GM21381 (cell line): ENCODE measurements around the gene ANKRD13B.

Source experiments
- ATAC-seq: cut with Tn5 transposase; IDR thresholded peaks from one replicate; pipeline ENCODE4 v1.9.1; 2021; ENCODE audit warnings: mild to moderate bottlenecking, moderate library complexity; ENCODE audit not compliant: unreplicated experiment

The ANKRD13B gene

GRCh38 chr17:29616300-29617048 is 23.5 kb downstream of the ANKRD13B start:
- no peak for ATAC-seq

- no peak for ATAC-seq
Observed at GRCh38 chr17:29617125-29617480, 24.2 kb downstream of the ANKRD13B start.

DNA sequence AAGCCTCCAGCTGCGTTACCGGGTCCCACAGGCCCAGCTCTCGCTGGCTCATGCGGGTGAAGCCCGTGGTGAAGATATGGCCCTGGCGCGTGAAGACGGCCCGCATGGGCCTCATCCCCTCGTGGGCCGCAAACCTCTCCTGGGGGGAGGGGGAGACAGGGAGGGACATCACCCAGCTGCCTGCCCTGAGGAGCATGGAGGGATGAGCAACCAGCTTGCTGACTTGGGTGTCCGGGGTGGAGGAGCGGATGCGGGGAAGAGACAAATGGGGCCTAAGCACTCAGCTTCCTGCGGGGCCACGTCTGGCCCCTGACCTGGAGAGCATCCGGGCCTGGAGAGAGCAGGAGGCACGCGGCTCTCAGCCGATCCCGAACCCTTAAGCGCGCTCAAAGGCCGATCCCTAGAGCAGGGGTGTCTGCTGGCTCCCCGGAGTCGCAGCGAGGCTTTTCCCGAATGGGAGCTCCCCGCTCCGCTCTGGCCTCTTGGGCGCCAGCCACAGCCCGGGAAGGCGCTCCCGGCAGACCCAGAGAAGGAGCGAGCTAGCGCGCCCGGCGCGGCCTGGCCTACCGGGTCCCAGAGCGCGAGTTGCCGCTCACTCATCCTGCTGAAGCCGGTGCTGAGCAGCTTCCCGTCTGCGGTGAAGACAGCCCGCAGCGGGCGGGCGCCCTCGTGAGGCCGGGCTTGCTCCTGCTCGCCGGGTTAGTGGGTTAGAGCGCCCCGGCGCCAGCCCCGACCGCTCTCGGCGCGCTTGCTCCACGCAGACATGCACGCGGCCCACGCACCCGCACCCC is 24.7 kb downstream of the ANKRD13B start:
- no peak for ATAC-seq

DNA sequence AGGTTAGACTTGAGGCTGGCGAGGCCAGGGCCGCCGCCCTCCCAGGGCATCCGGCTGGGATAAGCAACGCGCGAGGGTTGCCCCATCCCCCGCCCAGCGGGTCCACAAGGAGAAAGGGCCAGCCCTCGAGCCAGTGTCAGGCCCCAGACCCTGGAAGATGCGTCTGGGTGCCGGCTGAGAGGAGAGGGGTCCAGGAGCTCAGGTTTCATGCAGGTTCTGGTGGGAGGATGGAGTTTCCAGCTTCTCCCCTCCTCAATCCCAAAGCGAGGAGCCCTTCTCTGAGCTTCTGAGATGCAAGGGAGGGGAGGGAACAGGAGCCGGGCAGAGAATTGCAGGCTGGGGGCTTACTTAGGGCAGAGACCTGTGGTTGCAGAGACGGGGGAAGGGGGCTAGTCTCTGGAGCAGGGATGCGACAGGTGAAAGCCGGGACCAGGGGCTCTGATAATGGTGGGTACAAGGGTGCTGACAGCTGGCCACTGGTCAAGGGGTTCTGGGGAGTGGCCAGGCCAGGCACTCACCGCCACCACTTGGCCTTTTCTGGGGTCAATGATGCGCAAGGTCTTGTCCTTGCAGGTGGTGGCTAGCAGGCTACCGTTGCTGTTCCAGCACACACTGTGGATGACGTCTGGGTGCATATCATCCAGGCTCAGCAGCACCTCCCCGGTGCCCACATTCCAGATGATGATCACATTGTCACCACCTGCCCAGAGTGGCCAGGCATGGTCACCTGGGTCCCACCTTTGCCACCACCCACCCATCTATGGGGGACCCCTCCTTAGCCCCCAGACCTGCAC is 25.5 kb downstream of the ANKRD13B start:
- no peak for ATAC-seq

DNA sequence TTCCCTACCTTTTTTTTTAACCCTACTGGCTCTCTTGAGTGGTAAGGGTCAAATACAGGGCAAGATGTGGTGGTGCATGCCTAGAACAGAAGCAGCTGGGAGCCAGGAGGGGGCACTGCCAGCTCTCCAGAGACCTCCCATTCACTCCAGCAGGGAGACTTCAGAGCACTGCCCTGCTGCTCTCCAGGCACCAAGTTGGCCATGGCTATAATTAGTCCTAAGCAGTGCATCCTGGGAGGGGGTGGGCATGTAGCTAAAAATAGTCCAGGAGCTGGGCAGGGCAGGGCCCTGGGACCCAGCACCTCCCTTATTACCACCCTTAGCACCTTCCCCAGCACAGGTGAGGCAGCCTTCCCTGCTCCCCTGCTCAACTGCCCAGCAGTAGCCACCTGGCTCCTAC is 26.3 kb downstream of the ANKRD13B start:
- no peak for ATAC-seq

DNA sequence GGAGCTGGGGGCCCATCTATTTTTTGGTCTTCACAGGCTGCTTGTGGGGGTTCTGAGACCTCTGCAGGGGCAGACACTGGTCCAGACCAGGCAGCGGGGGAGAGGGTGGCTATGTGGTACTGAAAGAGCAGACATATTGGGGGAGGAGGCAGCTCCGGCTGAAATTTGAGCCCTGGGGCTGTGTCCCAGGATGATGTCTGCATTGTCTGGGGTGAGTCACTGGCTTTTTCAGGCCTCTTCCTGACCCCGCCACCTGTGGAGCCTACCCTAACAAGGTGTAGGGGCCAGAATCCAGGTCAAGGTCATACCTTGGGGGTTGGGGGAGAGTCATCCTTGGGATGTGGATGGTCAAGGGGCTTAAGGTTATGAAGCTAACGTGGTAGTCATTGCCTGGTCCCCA is 27.3 kb downstream of the ANKRD13B start:
- no peak for ATAC-seq

DNA sequence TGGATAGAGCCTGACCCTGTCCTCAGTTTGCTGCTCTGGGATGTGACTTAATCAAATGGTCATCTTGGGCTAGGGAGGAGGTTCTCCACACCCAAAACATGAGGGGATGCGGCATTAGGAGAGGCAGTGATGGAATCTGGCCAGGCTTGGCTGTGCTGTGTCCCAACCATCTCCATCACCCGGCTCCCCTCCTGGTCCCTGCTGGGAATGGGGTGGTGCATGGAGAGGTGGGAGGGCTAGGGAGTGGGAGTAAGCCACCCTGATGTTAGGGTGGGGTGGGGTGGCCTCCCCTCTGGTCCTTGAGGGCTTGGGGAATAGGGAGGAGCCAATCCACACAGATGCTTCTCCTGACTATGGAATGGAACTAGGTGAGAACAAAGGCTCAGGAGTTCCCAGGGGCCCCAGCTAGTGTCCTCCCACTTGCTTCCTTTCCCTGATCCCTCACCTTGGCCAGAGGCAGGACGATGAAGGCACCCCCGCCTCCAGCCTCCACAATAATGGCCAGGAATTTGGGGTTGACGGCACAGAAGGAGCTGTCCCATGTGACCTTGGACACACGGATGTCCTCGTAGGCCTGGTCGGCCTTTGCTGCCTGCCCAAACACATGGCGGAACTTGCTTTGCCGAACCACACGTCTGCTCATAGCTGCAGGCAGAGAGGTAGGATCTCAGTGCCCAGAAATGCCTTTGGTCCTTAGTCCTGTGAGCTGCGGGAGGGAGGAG is 28.0 kb downstream of the ANKRD13B start:
- ATAC-seq, result no peak

DNA sequence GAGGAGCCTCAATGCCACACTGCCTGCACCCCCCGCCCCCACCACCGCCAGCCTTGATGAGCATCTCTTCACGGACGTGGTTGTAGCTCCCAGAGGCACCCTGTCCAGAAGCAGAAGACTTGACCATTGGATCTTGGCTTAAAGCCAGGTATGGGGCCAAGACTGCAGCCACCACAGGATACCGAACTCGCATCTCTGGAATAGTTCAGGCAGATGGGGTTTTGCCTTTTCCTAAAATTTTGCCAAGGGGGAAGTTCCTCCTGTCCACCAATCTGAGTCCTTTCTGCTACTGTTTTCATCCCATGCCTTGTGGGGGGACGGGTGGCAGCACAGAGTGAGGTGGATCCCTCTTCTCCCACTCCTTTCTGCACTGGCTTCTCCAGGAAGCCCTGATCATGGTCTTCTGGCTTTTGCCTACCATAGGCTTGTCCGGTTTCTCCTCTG is 28.8 kb downstream of the ANKRD13B start:
- no peak for ATAC-seq

- ATAC-seq, result no peak
Observed at GRCh38 chr17:29622337-29623282, 29.7 kb downstream of the ANKRD13B start, which contains the start of gene CORO6. Gene CORO6, minus strand, starts transcription at chr17:29622912. Its CDS starts 1,491 bp downstream, at chr17:29621421.

DNA sequence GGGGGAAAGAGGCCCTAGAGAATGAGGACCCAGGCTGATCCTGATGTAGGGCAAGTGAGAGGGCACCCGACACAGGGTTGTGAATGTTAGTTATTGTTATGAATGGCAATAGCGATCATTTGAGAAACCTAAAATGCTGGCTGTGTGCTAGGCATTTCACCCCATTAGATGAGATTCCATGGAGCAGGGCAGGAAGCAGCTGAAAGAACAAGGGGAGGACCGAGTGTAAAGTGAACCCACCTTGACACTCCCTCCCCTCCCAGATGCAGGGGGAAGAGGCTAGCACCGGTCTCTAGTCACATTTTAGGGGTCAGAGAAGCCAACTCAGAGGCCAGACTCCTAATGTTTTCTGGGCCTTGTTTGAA is 30.3 kb downstream of the ANKRD13B start:
- ATAC-seq, result no peak

DNA sequence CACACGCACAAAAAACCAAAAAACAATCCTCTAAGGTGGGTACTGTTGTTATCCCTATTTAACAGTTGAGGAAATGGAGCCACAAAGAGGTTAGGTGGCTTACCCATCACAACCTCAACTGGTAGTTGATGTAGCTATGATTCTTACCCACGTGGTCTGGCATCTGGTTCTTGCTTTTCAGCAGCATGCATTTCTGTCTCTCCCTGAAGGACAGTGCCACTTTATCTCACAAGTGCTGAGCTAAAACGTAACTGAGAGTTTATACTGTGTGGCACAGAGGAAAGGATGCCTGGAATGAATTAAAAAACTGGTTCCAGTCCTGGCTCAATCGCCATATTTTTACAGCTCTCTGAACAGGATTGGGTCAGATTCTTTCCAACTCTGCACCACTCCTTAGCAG is 31.7 kb downstream of the ANKRD13B start:
- no peak for ATAC-seq

DNA sequence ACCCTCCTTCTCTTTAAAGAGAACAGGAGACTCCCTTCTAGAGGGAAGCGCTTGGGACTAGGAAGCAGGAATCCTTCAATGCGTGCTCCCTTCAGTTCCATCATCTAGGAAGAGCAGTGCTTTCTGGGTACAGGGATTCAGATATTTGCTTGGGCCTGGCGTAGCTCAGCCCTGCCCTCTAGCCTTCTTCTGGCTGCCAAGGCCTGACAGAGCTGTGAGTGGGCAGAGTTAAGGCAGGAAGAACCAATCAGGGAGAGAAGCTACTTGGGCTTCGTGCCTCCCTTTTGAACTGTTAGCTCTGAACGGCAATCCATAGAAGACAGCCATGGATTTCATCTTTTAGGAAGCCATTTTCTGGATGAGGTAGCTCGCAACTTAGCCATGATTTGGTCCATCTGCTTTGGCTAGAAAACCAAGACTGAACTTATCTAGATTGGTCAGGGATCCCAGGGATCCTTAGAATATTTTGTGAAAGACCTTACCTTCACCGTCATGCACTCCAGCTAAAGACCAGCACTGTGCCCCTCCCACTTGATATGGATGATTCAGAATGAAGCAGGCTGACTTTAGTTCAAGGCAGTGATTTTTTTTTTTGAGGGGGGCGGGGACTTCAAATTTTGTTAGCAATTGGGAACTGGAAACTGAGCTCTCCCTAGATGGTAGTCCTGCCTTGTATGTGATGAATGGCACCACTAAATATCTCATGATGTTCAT is 32.3 kb downstream of the ANKRD13B start:
- no peak for ATAC-seq

DNA sequence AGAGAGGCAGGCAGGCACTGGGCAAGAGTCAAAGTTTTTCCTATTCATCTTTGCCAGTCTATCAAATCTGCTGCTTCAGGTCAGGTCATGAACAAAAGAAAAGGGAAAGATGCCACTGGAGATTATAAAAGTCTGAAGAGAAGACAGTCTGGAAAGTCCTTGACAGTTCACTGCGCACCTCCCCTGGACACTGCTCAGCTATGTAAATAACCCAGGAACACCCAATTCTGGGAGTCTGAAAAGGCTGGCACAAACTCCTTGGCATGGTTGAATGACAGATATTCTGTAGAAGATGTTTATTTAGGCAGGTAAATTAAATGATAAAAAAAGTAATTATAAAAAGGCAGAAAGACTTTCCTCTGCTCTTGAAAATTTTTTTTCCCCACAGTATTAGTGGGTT is 35.0 kb downstream of the ANKRD13B start:
- no peak for ATAC-seq

- no peak for ATAC-seq
Observed at GRCh38 chr17:29628644-29629043, 35.7 kb downstream of the ANKRD13B start.

DNA sequence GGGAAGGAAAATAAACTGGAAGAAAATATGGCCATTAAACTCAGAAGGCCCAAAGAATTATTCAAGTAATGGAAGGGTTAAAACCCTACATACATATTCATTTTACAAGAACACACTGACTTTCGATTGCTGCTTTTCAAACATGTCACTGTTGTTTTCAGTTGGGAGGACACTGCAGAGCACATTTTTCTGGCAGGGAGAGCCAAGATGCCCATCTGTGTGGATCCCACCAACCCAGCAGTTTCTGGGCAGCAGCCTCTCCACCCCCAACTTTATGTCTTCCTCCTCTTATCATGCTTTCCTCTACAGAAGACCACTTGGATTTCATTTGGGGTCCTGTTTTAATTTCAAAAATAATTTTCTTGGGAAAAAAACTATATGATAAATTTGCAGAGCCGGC is 36.9 kb downstream of the ANKRD13B start:
- ATAC-seq, result no peak

DNA sequence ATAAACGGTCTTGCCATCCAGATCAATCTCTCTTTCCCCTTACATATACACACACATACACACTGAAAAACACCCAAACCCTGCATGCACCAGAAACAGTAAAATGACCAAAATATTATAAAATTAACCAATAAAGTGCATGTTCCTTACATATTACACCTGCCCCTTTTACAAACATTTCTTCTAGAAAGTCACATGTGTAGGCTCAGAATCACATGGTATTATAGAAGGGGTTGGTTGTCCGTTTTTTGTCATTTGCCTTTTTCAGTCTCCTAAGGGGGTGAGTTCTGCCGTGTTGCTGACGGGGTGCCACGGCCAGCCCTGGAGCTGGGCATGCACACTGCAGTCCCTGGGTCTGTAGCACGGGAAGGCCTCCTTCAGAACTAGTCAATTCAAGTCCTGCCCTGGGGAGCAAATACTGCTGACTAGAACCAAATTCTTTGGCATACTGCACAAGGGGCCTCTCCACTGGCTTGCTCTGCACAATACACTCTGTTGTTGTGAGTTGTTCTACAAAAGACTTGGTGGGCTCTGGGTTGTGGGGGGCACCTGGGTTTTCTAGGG is 37.8 kb downstream of the ANKRD13B start:
- no peak for ATAC-seq

GRCh38 chr17:29633886-29634285 is 41.0 kb downstream of the ANKRD13B start:
- ATAC-seq, result no peak

GRCh38 chr17:29640413-29640812 is 47.5 kb downstream of the ANKRD13B start:
- no peak for ATAC-seq
